Neural progenitor cell (in vitro differentiated cells): Measurements from ENCODE around the gene SP100. TPM values are rescaled to one million over a fixed set of nuclear protein-coding genes. Genes with fewer than 3 reads are reported as not detected.
"Not testable (repeated sequence)": the region's sequence is repeated elsewhere in the genome, so short reads cannot be mapped to it uniquely, and the experiment has no call there.

ENCODE experiments used
- DNase-seq: peaks from one replicate; pipeline ENCODE4 v3.0.0-alpha.2; 2016; ENCODE audit warnings: low spot score
- H2AFZ ChIP-seq: fragments of 200-600 bp; sonication (generic); replicated peaks from 2 replicates; pipeline ENCODE4 v1.6.1; 2016; ENCODE audit warnings: antibody characterized with exemption
- H3F3A ChIP-seq: fragments of 200-600 bp; sonication (generic); 2 replicates; pipeline ENCODE4 v1.6.1; 2016; ENCODE audit warnings: antibody characterized with exemption, low read depth
- H3K27ac ChIP-seq: fragments of 200-600 bp; sonication (generic); 2 replicates; pipeline ENCODE4 v1.5.1; 2016; ENCODE audit warnings: mild to moderate bottlenecking
- H3K27me3 ChIP-seq: fragments of 200-600 bp; sonication (generic); 2 replicates; pipeline ENCODE4 v1.6.1; 2016; ENCODE audit warnings: mild to moderate bottlenecking, moderate library complexity
- H3K36me3 ChIP-seq: fragments of 200-600 bp; sonication (generic); 2 replicates; pipeline ENCODE4 v1.5.1; 2016
- H3K4me1 ChIP-seq: fragments of 200-600 bp; sonication (generic); 2 replicates; pipeline ENCODE4 v1.6.1; 2016; ENCODE audit warnings: mixed run types
- H3K4me2 ChIP-seq: fragments of 200-600 bp; sonication (generic); 2 replicates; pipeline ENCODE4 v1.6.1; 2016
- H3K4me3 ChIP-seq: fragments of 200-600 bp; sonication (generic); 2 replicates; pipeline ENCODE4 v1.5.1; 2016
- H3K79me2 ChIP-seq: fragments of 200-600 bp; sonication (generic); 2 replicates; pipeline ENCODE4 v1.6.1; 2016; ENCODE audit warnings: low read depth
- H3K9ac ChIP-seq: fragments of 200-600 bp; sonication (generic); 2 replicates; pipeline ENCODE4 v1.6.1; 2016
- H3K9me3 ChIP-seq: fragments of 200-600 bp; sonication (generic); 2 replicates; pipeline ENCODE4 v1.5.1; 2016; ENCODE audit warnings: low read depth
- H4K20me1 ChIP-seq: fragments of 200-600 bp; sonication (generic); 2 replicates; pipeline ENCODE4 v1.6.1; 2016; ENCODE audit warnings: low read depth
- H3K27ac Mint-ChIP-seq: 3 replicates; pipeline ENCODE4 v1.8.0; 2021; ENCODE audit warnings: mixed read lengths
- H3K27me3 Mint-ChIP-seq: 2 replicates; pipeline ENCODE4 v1.8.0; 2022; ENCODE audit warnings: low read depth, mild to moderate bottlenecking, inconsistent platforms, moderate library complexity, mixed read lengths; ENCODE audit not compliant: insufficient read depth
- H3K36me3 Mint-ChIP-seq: 3 replicates; pipeline ENCODE4 v1.8.0; 2021; ENCODE audit warnings: mixed read lengths
- H3K4me1 Mint-ChIP-seq: 3 replicates; pipeline ENCODE4 v1.8.0; 2021; ENCODE audit warnings: mixed read lengths
- H3K4me3 Mint-ChIP-seq: 3 replicates; pipeline ENCODE4 v1.8.0; 2021; ENCODE audit warnings: mild to moderate bottlenecking, moderate library complexity, mixed read lengths
- H3K9me3 Mint-ChIP-seq: 3 replicates; pipeline ENCODE4 v1.8.0; 2020; ENCODE audit warnings: mixed read lengths
- EZH2 ChIP-seq: fragments of 200-600 bp; sonication (generic); IDR thresholded peaks from 2 replicates; pipeline ENCODE4 v1.6.1; 2017; ENCODE audit warnings: antibody characterized with exemption, mild to moderate bottlenecking, moderate library complexity
- EZH2phosphoT487 ChIP-seq: fragments of 200-600 bp; sonication (generic); IDR thresholded peaks from 2 replicates; pipeline ENCODE4 v1.6.1; 2017; ENCODE audit warnings: antibody characterized with exemption
- total RNA-seq: library from RNA; depleted of rRNA; stranded (reverse); fragments of >200 nt; gene quantifications from 2 replicates; pipeline ENCODE4 v1.2.3, GENCODE V29; 2015; ENCODE audit warnings: low replicate concordance
- TF ChIP-seq, protein P1 (sequence below): fragments of 200-600 bp; sonication (generic); IDR thresholded peaks from 2 replicates; pipeline ENCODE4 v1.5.1; 2017; ENCODE audit warnings: antibody characterized with exemption, mild to moderate bottlenecking

The SP100 gene
- total RNA-seq, 1 donor from 2014 or later: 0.69 TPM

GRCh38 chr2:230435431-230435830 is 19.4 kb downstream of the SP100 start:
- H3K9ac ChIP-seq: no peak overlapping the region
- no peak overlapping the region for H3K27ac ChIP-seq
- H3K4me3 ChIP-seq: no peak overlapping the region
- TF ChIP-seq, protein P1, sequence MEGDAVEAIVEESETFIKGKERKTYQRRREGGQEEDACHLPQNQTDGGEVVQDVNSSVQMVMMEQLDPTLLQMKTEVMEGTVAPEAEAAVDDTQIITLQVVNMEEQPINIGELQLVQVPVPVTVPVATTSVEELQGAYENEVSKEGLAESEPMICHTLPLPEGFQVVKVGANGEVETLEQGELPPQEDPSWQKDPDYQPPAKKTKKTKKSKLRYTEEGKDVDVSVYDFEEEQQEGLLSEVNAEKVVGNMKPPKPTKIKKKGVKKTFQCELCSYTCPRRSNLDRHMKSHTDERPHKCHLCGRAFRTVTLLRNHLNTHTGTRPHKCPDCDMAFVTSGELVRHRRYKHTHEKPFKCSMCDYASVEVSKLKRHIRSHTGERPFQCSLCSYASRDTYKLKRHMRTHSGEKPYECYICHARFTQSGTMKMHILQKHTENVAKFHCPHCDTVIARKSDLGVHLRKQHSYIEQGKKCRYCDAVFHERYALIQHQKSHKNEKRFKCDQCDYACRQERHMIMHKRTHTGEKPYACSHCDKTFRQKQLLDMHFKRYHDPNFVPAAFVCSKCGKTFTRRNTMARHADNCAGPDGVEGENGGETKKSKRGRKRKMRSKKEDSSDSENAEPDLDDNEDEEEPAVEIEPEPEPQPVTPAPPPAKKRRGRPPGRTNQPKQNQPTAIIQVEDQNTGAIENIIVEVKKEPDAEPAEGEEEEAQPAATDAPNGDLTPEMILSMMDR: no peak
- TF ChIP-seq EZH2phosphoT487 (no peak), EZH2 (no peak)
- Mint-ChIP-seq H3K4me1 (no peaks in the 10 kb centered on the region), H3K36me3 (no peaks in the 10 kb centered on the region), H3K27me3 (no peaks in the 10 kb centered on the region), H3K9me3 (peaks cover 3% of the 10 kb centered on the region), H3K27ac (no peak overlapping the region), H3K4me3 (no peak overlapping the region)
- H3K79me2 ChIP-seq: no peaks in the 10 kb centered on the region
- no peak overlapping the region for H3K4me2 ChIP-seq
- H3F3A ChIP-seq: no peaks in the 10 kb centered on the region
- no peak overlapping the region for H2AFZ ChIP-seq
- DNase-seq: no peak
- no peaks in the 10 kb centered on the region for H3K9me3 ChIP-seq
- H3K36me3 ChIP-seq: no peaks in the 10 kb centered on the region
- H4K20me1 ChIP-seq: no peaks in the 10 kb centered on the region
- H3K27me3 ChIP-seq: no peaks in the 10 kb centered on the region
- H3K4me1 ChIP-seq: no peaks in the 10 kb centered on the region

- H3K36me3 Mint-ChIP-seq, DNase-seq, H3K27ac Mint-ChIP-seq, H3K9me3 Mint-ChIP-seq, H3K36me3 ChIP-seq, H3K27ac ChIP-seq, H3K4me1 ChIP-seq, H3K4me1 Mint-ChIP-seq, H3K4me3 Mint-ChIP-seq, H3K27me3 Mint-ChIP-seq, H3F3A ChIP-seq, H3K4me2 ChIP-seq, H3K9ac ChIP-seq, H2AFZ ChIP-seq, H3K4me3 ChIP-seq, H3K79me2 ChIP-seq, H4K20me1 ChIP-seq, H3K27me3 ChIP-seq, H3K9me3 ChIP-seq: not testable (repeated sequence)
Observed at GRCh38 chr2:230439121-230439520, 23.1 kb downstream of the SP100 start.

- no peaks in the 10 kb centered on the region for H3K27me3 ChIP-seq
- TF ChIP-seq EZH2 (no peak), EZH2phosphoT487 (no peak)
- TF ChIP-seq, protein P1: no peak
- H3K36me3 Mint-ChIP-seq: no peaks in the 10 kb centered on the region
- H3K36me3 ChIP-seq: no peaks in the 10 kb centered on the region
- H3K4me1 Mint-ChIP-seq: no peaks in the 10 kb centered on the region
- peaks cover 2% of the 10 kb centered on the region for H3K27me3 Mint-ChIP-seq
- H2AFZ ChIP-seq: peak overlapping the region; percentile 64
- no peak overlapping the region for H3K4me3 Mint-ChIP-seq
- no peak overlapping the region for H3K4me2 ChIP-seq
- H3K4me3 ChIP-seq: no peak overlapping the region
- H3K27ac ChIP-seq: no peak overlapping the region
- H3K79me2 ChIP-seq: no peaks in the 10 kb centered on the region
- H4K20me1 ChIP-seq: no peaks in the 10 kb centered on the region
- no peak for DNase-seq
- H3K9me3 ChIP-seq: no peaks in the 10 kb centered on the region
- no peaks in the 10 kb centered on the region for H3F3A ChIP-seq
- H3K9ac ChIP-seq: no peak overlapping the region
- peaks cover 3% of the 10 kb centered on the region for H3K9me3 Mint-ChIP-seq
- no peaks in the 10 kb centered on the region for H3K4me1 ChIP-seq
- H3K27ac Mint-ChIP-seq: no peak overlapping the region
Observed at GRCh38 chr2:230439590-230439989, 23.6 kb downstream of the SP100 start.

GRCh38 chr2:230441227-230441897 is 25.4 kb downstream of the SP100 start:
- no peaks in the 10 kb centered on the region for H3K79me2 ChIP-seq
- TF ChIP-seq, protein P1: no peak
- TF ChIP-seq EZH2 (no peak), EZH2phosphoT487 (no peak)

More at GRCh38 chr2:230441227-230441897, 25.4 kb downstream of the SP100 start:
- H3K4me1 Mint-ChIP-seq: no peaks in the 10 kb centered on the region
- Histone ChIP-seq H4K20me1 (no peaks in the 10 kb centered on the region), H3K4me2 (no peak overlapping the region), H3K27ac (no peak overlapping the region), H3F3A (no peaks in the 10 kb centered on the region), H3K4me3 (no peak overlapping the region), H3K36me3 (no peaks in the 10 kb centered on the region), H3K4me1 (no peaks in the 10 kb centered on the region), H3K27me3 (no peaks in the 10 kb centered on the region), H2AFZ (no peak overlapping the region), H3K9ac (no peak overlapping the region), H3K9me3 (no peaks in the 10 kb centered on the region)
- peaks cover under 1% of the 10 kb centered on the region for H3K9me3 Mint-ChIP-seq
- no peak overlapping the region for H3K27ac Mint-ChIP-seq
- no peaks in the 10 kb centered on the region for H3K36me3 Mint-ChIP-seq
- peaks cover 2% of the 10 kb centered on the region for H3K27me3 Mint-ChIP-seq
- no peak for DNase-seq
- H3K4me3 Mint-ChIP-seq: no peak overlapping the region
